WTC11 (cell line): ENCODE measurements around the gene HSPA4. TPM values are rescaled to one million over a fixed set of nuclear protein-coding genes. Genes with fewer than 3 reads are reported as not detected.
"Not testable (repeated sequence)": the region's sequence is repeated elsewhere in the genome, so short reads cannot be mapped to it uniquely, and the experiment has no call there.

ENCODE experiments used
- ATAC-seq: fragments of 200-7000 bp; cut with Tn5 transposase; 2 replicates; pipeline ENCODE4 v1.10.0; 2021; ENCODE audit warnings: mild to moderate bottlenecking, moderate library complexity
- CTCF ChIA-PET: fragments of 300-600 bp; sonication (Branson Sonifier 250); formaldehyde crosslinking; loops from one replicate; lab custom pipeline; 2021; ENCODE audit warnings: antibody characterized with exemption; lab: Charles Lee
- POLR2A ChIA-PET: fragments of 350-600 bp; sonication (Branson Sonifier 250); formaldehyde crosslinking; loops from one replicate; lab custom pipeline; 2021; ENCODE audit warnings: antibody characterized with exemption; lab: Charles Lee
- DNase-seq: peaks from one replicate; pipeline ENCODE4 v3.0.0; 2021; ENCODE audit warnings: low spot score
- H3K27ac Mint-ChIP-seq: 2 replicates; pipeline ENCODE4 v1.8.0; 2021; ENCODE audit warnings: mixed read lengths
- H3K27me3 Mint-ChIP-seq: 2 replicates; pipeline ENCODE4 v1.8.0; 2021; ENCODE audit warnings: low read depth, mild to moderate bottlenecking, moderate library complexity, mixed read lengths
- H3K36me3 Mint-ChIP-seq: 2 replicates; pipeline ENCODE4 v1.8.0; 2021; ENCODE audit warnings: mixed read lengths
- H3K4me1 Mint-ChIP-seq: 2 replicates; pipeline ENCODE4 v1.8.0; 2022; ENCODE audit warnings: mixed read lengths
- H3K4me3 Mint-ChIP-seq: 2 replicates; pipeline ENCODE4 v1.8.0; 2021; ENCODE audit warnings: mild to moderate bottlenecking, moderate library complexity, mixed read lengths
- H3K9me3 Mint-ChIP-seq: 2 replicates; pipeline ENCODE4 v1.8.0; 2021; ENCODE audit warnings: mixed read lengths
- ATF6 ChIP-seq: sonication (generic); formaldehyde crosslinking; IDR thresholded peaks from 2 replicates; pipeline ENCODE4 v1.8.1; 2023; ENCODE audit warnings: mild to moderate bottlenecking, missing genetic modification reagents
- CDX4 ChIP-seq: fragments of 250-450 bp; sonication (Bioruptor Pico); IDR thresholded peaks from 2 replicates; pipeline ENCODE4 v1.9.0; 2021; ENCODE audit warnings: moderate library complexity, mild to moderate bottlenecking, inconsistent platforms, borderline replicate concordance
- CTCF ChIP-seq: fragments of 200-600 bp; IDR thresholded peaks from 2 replicates; pipeline ENCODE4 v1.8.0; 2022; ENCODE audit warnings: antibody characterized with exemption
- E2F4 ChIP-seq: sonication (generic); formaldehyde crosslinking; IDR thresholded peaks from 2 replicates; pipeline ENCODE4 v1.8.1; 2022; ENCODE audit warnings: low read depth, mild to moderate bottlenecking, moderate library complexity, missing genetic modification reagents, borderline replicate concordance
- GABPB1 ChIP-seq: sonication (generic); formaldehyde crosslinking; IDR thresholded peaks from 2 replicates; pipeline ENCODE4 v1.8.1; 2023; ENCODE audit warnings: mild to moderate bottlenecking, missing genetic modification reagents
- JUN ChIP-seq: sonication (generic); formaldehyde crosslinking; IDR thresholded peaks from 2 replicates; pipeline ENCODE4 v1.8.0; 2023; ENCODE audit warnings: mild to moderate bottlenecking, missing genetic modification reagents
- TEAD1 ChIP-seq: sonication (generic); formaldehyde crosslinking; IDR thresholded peaks from 2 replicates; pipeline ENCODE4 v1.8.0; 2022; ENCODE audit warnings: mild to moderate bottlenecking, missing genetic modification reagents
- ZBTB43 ChIP-seq: sonication (generic); formaldehyde crosslinking; IDR thresholded peaks from 2 replicates; pipeline ENCODE4 v1.8.1; 2023; ENCODE audit warnings: mild to moderate bottlenecking, missing genetic modification reagents
- ZNF423 ChIP-seq: fragments of 250-450 bp; sonication (Bioruptor Pico); IDR thresholded peaks from 2 replicates; pipeline ENCODE4 v2.1.2; 2022; ENCODE audit warnings: mild to moderate bottlenecking, moderate library complexity
- total RNA-seq: library from RNA; stranded (reverse); gene quantifications from 3 replicates; pipeline ENCODE4 v1.2.3, GENCODE V29; 2021
- TF ChIP-seq, protein P1 (sequence below): fragments of 250-450 bp; sonication (Bioruptor Pico); IDR thresholded peaks from 2 replicates; pipeline ENCODE4 v2.1.2; 2022; ENCODE audit warnings: mild to moderate bottlenecking, moderate library complexity
- TF ChIP-seq, protein P2 (sequence below): fragments of 250-450 bp; sonication (Bioruptor Pico); IDR thresholded peaks from 2 replicates; pipeline ENCODE4 v1.9.0; 2021; ENCODE audit warnings: mild to moderate bottlenecking

The HSPA4 gene
- total RNA-seq, 1 experiment from 2014 or later, result 363 TPM

DNA sequence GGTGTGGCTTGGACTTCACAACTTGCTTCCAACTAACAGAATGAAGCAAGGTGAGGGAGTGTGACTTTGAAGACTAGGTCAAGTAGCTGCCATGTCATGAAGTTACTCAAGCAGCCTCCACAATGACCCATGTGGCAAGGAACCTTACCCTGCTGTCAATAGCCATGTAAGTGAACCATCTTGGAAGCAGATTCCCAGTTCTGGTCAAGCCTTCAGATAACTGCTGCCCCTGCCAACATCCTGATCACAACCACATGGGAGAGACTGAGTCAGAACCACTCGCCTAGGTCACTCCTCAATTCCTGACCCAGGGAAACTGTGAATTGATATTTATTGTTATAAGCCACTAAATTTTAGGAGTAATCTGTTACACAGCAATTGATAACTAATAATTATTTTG is 36.3 kb upstream of the HSPA4 start (continued):
- TF ChIP-seq E2F4, result no peak
- no peak for TF ChIP-seq CDX4 (CRISPR knock-in tag)

GRCh38 chr5:133017964-133018363 is 33.8 kb upstream of the HSPA4 start:
- H3K4me1 Mint-ChIP-seq, result no peaks in the 10 kb centered on the region
- H3K27ac Mint-ChIP-seq, result no peak overlapping the region
- no peaks in the 10 kb centered on the region for H3K9me3 Mint-ChIP-seq
- H3K4me3 Mint-ChIP-seq, result no peak overlapping the region
- CTCF ChIA-PET, result no interaction called here
- TF ChIP-seq TEAD1 (CRISPR knock-in tag) (no peak), GABPB1 (CRISPR knock-in tag) (no peak), ATF6 (CRISPR knock-in tag) (no peak), JUN (CRISPR knock-in tag) (no peak), CTCF (no peak), ZNF423 (CRISPR knock-in tag) (no peak), ZBTB43 (CRISPR knock-in tag) (no peak), E2F4 (no peak)
- TF ChIP-seq, protein P1, sequence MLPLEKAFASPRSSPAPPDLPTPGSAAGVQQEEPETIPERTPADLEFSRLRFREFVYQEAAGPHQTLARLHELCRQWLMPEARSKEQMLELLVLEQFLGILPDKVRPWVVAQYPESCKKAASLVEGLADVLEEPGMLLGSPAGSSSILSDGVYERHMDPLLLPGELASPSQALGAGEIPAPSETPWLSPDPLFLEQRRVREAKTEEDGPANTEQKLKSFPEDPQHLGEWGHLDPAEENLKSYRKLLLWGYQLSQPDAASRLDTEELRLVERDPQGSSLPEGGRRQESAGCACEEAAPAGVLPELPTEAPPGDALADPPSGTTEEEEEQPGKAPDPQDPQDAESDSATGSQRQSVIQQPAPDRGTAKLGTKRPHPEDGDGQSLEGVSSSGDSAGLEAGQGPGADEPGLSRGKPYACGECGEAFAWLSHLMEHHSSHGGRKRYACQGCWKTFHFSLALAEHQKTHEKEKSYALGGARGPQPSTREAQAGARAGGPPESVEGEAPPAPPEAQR, result no peak
- TF ChIP-seq, protein P2, sequence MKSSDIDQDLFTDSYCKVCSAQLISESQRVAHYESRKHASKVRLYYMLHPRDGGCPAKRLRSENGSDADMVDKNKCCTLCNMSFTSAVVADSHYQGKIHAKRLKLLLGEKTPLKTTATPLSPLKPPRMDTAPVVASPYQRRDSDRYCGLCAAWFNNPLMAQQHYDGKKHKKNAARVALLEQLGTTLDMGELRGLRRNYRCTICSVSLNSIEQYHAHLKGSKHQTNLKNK, result no peak
- TF ChIP-seq, all 79 proteins: peak for 0
- Mint-ChIP-seq H3K27me3 (no peaks in the 10 kb centered on the region), H3K36me3 (peaks cover 9% of the 10 kb centered on the region)
- no peak for DNase-seq
- no peak for ATAC-seq
- POLR2A ChIA-PET, result no interaction called here

GRCh38 chr5:133019471-133019870 is 32.3 kb upstream of the HSPA4 start:
- POLR2A ChIA-PET, H3K9me3 Mint-ChIP-seq, ATAC-seq, H3K4me1 Mint-ChIP-seq, H3K27me3 Mint-ChIP-seq, H3K36me3 Mint-ChIP-seq, DNase-seq, CTCF ChIA-PET, H3K4me3 Mint-ChIP-seq: not testable (repeated sequence)
- peak overlapping the region; percentile 49; the same call in 1 of the 2 replicates for H3K27ac Mint-ChIP-seq
